NCI-H345 treated with DMSO at 0.1 percent for 48 hours (cell line): ENCODE measurements around the gene ITGA3.

ENCODE experiments used
- DNase-seq: peaks from one replicate; lab custom pipeline; 2025; ENCODE audit not compliant: unreplicated experiment; lab: John Stamatoyannopoulos, UW

The ITGA3 gene

DNA sequence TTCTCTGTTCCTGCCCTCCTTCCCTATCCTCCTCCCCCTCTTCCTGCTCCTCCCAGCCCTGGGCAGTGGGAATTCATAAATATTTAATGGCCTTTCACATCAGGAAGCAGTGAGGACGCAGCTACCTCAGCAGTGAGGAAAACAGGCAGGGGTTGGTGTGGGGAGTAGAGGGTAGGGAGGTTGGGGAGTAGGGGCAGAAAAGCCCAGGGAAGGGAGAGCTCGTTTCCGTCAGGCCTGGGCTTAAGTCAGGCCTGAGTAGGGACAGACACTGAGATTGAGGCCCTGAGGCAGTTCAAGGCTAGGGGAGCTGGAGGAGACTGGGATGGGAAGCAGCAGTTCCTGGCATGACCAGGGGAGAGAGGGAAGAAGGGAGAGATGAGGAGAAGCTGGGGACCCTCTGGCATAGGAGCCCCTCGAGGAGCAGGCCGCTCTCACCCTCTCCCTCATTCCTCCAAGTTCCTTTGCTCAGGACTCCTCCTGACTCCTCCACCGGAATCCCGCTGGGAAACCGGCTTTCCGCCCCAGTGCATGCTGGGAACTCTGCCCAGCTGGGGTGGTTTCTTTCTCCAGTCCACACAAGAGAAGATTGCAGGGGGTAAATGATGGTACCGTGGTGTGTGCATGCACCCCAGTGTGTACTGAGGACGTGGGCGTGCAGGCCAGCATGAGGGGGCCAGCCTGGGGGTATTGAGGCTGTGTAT lies 67.9 kb downstream of the ITGA3 start:
- peak; percentile 14 for DNase-seq

DNA sequence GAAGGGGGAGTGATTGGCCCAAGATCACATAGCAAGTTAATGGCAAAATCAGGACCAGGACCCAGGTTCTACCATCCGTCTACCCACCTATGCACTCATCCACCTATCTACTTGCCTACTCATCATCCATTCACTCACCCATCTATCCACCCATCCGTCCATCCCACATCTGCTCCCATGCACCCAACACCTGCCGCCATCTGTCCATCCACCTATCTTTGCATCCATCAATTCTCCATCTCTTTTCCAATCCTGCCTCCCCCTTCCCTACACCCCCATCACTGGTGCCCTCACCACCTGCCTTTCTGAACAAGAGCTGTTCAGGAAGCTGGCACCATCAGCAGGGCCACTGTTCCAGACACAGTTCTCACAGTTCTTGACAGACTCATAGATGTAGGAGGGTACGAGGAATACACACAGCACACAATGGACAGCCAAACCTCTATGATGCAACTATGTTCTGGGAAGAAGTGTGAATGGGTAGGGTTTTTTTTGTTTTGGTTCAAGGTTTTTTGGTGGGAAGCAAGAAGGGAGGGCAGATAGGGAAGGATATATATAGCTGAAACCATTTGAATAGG lies 69.6 kb downstream of the ITGA3 start:
- no peak for DNase-seq

DNA sequence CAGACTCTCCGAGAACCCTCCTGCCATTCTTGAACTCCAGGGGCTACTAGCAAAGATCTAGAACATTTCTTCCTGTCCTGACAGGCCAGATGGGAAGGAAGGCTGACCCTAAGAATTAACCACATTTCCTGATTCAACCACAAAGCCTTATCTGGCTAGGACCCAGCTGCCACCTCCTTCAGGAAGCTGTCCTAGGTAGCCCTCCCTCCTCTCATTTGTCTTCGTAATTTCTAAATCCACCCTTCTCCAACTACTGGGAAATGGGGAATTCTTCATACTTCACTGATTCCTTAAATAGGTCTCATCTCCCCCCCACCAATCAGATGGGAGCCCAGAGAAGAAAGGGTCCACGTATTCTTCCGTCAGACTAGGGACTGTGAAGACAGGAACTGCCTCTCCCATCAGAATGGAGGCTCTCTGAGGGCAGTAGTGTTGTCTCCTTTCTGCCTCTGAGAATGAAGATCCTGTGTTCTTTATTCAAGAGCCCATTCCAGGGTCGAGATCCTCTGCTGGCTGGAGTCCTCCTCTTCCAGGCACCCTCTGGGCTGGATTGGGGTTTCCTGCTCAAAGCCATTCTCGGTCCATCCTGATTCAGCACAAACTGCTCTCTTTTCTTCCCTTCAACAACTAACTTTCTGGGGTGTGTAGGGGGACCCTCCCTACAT lies 71.9 kb downstream of the ITGA3 start:
- no peak for DNase-seq

DNA sequence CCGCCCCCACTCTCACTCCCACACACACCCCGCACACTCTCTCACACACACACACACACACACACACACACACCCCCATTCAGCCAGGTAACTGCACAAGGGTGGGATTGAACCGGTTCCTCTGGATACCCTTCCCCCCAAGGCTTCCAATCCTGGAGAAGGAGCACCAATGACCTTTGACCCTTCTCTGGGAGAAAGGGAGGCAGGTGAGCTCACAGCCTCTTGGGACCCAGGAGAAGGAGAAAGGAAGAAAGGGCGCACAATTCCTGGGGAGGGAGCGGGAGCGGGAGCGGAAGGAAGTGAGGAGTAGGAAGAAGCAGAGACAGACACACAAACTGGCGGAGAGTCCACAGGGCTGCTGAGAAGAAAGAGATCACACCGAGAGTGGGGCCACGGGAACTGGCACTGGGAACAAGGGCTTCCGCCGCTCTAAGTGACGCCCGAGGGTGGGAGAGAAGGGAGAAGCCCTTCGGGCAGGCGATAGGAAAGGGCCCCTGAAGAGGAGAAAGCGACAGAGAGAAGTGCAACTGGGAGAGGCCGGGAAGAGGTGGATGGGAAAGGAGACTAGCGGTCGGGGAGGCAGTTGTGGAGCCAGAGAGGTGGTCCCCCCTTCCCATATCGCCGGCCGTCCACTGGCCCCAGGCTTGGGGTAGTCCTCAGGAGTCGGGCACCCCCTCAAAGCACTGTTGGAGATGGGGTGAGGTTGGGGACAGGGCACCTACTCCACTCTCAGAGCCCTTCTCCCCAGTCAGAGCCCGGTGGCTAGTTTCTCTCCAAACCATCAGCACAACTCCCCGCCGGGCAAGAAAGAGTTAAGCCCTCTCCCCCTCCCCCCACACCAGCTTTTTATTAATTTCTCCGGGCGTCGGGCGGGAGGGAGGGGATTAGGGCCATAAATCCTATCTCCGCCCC lies 72.8 kb downstream of the ITGA3 start:
- DNase-seq, result no peak

DNA sequence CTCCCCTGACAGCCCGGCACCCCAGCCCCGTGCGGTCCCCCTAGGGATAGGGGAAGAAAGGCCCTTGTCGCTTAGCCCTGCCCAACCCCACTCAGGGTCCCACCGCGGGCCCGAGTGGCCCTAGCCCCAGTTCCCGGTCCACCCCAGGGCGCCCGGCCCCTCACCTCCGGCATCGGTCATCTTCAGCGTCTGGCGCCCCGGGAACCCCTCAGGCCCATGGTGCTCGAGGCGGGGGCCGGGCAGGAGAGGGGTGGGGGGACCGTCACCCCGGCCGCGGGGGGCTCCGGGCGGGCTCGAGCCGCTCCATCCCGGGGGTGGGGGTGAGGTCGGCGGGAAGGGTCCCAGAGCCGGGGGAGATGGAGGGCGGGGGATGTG lies 73.4 kb downstream of the ITGA3 start:
- no peak for DNase-seq

DNA sequence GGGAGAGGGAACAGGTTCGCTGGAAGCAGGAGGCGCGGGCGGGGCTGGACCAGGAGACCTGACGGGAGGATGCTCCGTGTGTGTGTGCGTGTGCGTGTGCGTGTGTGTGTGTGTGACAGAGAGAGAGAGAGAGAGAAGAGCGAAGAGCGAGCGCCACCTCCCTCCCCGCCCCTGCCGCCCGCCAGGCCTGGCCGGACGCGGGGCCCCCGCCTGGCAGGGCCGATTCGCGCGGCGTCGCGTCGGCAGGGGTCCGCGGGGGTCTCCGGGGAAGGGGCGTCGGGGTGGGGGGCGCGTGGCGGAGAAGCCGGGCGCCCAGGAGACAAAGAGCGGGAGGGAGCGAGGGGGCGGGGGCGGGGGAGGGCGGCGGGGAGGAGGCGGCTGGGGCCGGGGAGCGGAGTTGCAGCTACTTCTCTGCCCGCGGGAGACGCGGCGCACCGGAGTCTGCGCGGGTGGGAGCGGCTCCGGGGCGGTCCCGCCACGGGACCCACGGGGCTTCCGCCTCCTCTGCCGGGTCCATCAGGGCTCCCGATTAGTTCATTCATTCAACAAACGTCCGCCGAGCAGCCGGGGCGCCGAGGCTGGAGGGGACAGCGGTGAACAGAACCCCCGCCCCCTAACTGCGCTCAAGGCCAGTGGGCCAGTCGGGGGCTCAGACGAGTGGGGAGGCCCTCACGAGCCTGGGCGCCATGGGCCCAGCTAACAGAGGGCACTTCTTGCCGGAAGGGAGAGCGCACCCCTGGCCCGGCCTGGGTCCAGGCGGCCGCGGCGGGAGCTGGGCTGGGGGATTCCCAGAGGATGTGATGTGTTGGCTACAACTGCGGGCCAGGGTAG lies 74.0 kb downstream of the ITGA3 start, which contains the start of gene SAMD14:
Gene SAMD14, minus strand, starts transcription at position 433 of the 831 bp plus-strand sequence. CDS start 5,201 bp downstream, outside the sequence.
- DNase-seq, result no peak

DNA sequence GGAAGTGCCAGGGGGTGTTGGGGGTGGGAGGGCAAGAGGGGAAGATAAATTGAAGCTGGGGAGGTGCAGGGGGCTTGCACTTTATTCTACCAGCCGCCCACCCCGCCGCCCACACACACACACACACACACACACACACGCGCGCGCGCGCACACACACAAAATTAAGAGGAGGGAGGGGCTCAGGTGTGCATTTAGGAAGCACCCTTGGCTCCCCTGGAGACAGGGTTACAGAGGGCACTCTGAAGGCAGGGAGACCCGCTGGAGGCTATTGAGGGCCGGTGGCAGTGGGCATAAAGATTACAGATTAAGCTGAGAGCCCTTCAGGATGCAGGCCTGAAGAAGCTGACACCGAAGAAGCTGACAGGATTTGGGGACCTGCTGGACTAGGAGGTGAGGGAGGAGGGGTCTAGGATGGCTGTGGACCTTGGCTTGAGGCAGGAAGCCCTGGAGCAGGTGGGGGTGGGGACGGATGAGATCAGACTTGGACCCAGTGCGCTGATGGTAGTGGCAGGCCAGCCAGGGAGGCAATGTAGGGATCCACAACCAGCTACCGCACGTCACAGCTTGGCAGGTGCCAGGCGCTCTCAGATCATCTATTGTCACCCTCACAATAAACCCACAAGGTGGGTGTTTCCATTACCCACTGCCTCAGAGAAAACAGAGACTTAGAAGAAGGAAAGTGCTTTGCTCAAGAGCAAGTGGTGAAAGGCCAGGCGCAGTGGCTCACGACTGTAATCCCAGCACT lies 74.8 kb downstream of the ITGA3 start:
- DNase-seq, result peak; percentile 30

DNA sequence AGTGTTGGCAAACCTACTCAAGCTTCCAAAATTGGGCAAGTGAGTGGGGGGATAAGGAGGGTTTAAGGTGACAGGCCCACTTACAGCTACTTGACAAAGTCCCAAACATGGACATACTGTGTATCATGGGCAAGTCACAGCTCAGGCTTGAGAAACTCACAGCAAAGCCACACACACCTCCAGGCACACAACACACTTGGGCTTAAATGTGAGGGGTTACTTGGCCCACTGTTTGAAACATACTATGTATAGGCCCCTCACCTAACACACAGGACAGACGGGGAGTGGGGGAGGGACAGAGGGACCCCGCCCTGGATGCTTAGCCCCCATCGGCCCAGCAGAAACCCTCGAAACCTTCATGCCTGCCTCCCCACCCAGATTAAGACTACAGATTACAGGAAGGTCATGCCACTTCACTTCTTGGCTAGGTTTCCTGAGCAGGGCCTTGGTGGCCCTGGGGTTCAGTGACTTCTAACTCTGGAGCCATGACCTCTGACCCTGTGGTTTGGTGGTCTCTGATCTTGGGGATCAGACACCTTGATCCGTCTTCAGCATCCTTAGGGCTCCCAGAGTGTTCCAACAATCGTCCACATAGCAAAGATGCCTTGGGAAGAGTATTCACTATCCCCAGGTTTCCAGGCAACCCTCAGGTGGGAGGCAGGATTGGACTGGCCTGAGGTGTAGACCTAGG lies 76.3 kb downstream of the ITGA3 start:
- no peak for DNase-seq

DNA sequence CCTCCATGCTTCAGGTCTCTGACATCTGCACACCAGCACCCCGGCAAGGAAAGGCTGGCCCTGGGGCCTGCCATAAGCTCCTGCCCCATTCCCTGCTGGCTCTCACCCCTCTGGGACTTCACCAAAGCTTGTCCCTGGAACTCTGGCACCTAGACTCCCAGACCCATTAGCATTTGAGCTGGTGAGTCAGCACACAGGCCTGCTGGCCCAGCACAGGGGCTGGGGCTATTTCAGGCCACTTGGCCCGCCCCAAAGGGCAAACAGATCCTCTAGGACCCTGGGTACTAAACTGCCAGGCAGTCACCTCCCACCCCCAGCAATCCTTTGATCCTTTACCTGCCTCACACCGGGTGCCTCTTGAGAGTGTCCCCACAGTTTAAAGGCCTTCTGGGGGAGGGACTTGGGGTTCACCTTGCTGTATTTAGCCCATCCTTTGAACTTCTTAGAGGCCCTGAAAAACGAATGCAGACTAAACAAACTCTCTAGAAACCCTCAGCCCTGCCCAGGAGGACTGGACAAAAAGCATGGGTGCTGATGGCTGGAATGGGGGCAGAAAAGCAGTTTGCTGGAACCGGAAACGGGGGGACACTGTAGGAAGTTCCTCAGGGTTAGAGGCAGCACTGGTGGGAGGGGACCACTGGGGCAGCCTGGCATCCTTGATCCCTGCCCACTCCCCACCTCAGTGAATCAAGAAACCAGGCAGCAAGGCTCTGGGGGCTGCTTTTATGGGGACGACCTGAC lies 77.3 kb downstream of the ITGA3 start:
- DNase-seq, result no peak

DNA sequence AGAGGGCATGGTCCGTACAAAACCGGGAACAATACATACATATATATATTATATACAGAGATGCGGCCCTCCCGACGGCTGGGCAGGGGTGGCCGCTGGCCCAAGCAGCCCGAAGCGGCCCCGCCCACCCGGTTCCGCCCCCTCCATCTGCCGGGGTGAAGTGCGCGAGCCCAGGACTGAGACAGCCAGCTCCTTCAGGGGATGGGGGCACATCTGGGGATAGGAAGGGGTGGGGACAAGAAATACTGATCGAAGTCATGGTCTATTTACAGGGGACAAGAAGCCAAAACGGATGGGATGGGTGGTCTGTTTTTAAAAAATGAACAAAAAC lies 77.8 kb downstream of the ITGA3 start:
- DNase-seq, result no peak

DNA sequence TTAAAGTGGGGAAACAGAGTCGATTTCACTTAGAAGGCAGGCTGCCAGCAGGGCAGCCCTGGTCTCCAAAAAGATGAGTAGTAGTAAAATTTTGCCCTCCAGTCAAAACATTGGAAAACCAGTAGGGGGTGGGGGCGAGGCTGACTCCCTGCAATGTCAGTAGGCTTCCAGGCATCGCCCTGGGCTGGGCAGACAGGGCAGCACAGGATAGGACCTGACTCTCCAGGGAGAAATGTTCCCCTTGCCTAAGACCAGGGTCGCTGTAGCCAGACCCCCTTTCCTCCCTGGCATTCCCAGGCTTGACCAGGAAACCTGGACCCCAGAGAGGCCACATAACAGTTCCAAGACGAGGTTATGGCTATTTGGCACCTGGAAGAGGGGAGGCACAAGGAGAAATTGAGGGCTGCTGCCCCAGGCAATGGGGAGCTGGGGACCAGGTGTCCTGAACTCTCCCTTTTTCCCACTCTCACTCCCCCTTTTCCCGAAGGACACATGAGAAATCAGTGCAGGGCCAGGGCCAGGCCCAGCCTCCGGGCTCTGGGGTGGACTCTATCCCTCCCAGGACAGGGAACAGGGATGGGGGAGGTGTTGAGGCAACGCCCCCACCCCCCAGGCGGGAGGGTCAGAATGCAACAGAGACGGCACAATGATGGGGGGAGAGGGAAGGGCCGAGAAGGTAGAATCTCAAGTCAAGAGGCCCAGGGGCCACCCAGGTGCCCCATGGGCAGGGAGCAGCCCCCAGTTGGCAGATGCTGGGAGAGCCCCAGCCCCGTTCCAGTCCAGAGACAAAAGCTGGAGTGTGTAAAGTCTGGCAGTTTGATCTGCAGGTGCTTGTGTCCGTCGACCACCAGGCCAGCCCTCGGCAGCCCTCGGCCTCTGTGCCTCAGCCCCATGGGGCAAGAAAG lies 78.5 kb downstream of the ITGA3 start:
- DNase-seq, result no peak

DNA sequence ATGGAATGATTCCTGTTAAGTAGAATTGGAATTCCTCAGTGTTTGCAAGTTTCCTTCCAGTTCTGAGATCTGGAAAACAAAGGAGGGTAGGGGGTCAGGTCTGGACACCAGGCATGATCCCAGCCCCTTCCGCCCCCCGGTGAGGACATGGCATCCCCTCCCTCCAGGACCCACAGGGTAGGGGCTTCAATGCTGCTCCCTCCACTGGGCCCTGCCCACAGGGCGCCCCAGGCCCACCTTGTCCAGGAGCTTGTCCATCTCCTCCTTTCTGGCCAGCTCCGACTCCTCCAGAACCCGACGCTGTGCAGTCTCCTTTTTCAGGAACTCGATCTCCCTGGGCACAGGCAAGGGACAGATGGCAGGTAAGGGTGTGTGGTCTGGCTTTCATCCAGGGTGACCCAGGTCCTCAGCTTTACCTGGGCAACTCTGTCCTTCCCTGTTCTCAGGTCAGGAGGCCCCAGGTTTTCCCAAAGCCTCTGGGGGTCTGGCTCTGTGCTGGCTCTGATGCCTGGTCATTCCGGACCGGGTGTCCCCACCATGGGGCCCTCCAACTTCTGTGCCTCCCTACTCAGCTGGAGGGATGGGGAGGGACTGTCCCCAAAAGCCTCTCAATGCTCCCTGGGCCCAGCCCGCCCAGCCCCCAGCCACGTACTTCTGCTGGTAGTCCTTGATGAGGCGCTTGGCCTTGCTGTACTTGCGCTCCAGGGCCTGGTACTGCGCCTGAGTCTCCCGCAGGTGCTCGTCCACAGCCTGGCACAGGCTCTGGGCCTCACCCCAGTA lies 79.6 kb downstream of the ITGA3 start:
- no peak for DNase-seq

DNA sequence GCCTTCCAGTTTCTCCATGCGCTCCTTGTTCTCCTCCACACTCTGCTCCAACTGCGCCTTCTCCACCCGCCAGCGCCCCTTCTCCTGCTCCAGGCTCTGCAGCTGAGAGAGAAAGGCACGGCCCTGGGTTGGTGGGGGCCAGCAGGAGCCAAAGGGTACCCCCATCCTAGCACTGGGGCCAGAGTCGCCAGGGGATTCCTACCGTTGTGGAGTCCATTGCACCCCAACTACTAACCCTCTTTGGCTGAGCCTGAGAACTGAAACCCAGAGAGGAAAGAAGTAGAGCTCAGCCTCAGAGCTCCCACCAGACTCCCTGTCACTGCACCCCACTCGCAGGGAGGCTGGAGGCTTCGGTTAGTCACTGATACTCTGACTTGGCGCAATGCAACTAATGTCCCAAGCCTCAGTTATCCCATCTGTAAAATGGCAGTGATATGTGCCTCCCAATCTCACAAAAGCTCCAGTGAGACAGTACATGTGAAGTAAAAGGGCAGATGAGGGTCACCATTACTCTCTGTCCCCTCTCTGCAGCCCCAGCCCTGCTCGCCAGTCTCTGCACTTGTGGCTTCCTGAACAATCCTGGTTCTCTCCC lies 80.3 kb downstream of the ITGA3 start:
- no peak for DNase-seq

DNA sequence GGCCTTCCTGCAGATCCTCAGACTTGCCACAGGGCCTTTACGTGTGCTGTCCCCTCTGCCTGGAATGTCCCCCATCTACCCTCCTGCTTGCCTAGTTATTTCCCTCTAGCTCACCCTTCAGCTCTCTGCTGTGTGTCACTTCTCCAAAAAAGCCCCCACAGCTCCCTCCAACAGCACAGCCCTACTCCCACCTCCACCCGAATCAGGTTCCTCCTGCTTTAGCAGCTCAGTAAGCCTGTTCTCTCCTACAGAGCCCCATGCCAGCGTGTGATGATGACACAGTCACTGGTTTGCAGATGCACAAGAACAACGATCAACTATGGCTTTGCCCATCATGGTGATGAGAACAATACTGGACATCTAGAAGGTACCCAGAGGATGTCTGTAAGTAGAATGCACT lies 81.1 kb downstream of the ITGA3 start:
- no peak for DNase-seq

DNA sequence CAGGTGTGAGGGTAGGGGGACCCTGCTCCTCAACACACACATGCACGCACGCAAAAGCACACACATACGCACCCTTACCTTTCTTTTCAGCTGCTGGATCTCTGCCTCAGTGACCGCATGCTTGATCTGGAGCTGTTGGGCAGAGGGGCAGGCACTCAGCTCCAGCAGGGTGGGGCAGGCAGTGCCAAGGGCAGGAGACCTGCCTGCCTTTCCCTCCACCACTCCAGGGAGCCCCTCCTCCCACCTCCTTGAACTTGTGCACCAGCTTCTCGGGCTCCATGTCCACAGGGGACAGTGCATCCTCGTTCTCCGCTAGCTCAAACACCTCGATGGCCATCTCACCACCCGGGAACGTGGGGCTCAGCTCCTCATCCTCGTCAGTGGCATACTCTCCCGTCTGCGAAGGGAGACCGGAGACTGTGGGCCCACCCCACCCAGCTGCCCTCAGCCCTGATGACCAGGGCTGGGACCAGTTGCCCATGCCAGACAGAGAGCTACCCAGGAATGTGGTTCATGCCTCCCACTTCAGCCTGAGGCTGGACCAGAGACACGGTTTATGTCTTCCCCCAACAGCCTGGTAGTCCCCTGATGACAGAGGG lies 83.4 kb downstream of the ITGA3 start:
- DNase-seq, result no peak
